Muscle layer of duodenum (tissue), 2 donors: ENCODE data around the gene OPA3.

Source experiments
- H3K27ac ChIP-seq: one replicate; pipeline ENCODE4 v1.7.0; 2013; ENCODE audit warnings: mild to moderate bottlenecking, low read length
- H3K27me3 ChIP-seq: one replicate; pipeline ENCODE4 v1.7.0; 2013; ENCODE audit warnings: low read depth, mild to moderate bottlenecking, control low read depth, low read length
- H3K36me3 ChIP-seq, 2 donors: one replicate each; pipeline ENCODE4 v1.7.0; 2013; ENCODE audit warnings: low read length in 2 of 2, control low read depth in 1 of 2, mild to moderate bottlenecking in 1 of 2; ENCODE audit not compliant: insufficient read depth in 2 of 2, control insufficient read depth in 1 of 2
- H3K4me1 ChIP-seq, 2 donors: one replicate each; pipeline ENCODE4 v1.7.0; 2013; ENCODE audit warnings: low read length in 2 of 2, mild to moderate bottlenecking in 2 of 2, control low read depth in 1 of 2, moderate library complexity in 1 of 2; ENCODE audit not compliant: insufficient read depth in 2 of 2, control insufficient read depth in 1 of 2
- H3K4me3 ChIP-seq, 2 donors: one replicate each; pipeline ENCODE4 v1.7.0; 2013; ENCODE audit warnings: low read length in 2 of 2, low read depth in 1 of 2, mild to moderate bottlenecking in 1 of 2
- H3K9me3 ChIP-seq, 2 donors: one replicate each; pipeline ENCODE4 v1.7.0; 2013; ENCODE audit warnings: low read length in 2 of 2, control low read depth in 1 of 2, mild to moderate bottlenecking in 1 of 2; ENCODE audit not compliant: control insufficient read depth in 1 of 2
- donor health status: healthy.

OPA3 gene

DNA sequence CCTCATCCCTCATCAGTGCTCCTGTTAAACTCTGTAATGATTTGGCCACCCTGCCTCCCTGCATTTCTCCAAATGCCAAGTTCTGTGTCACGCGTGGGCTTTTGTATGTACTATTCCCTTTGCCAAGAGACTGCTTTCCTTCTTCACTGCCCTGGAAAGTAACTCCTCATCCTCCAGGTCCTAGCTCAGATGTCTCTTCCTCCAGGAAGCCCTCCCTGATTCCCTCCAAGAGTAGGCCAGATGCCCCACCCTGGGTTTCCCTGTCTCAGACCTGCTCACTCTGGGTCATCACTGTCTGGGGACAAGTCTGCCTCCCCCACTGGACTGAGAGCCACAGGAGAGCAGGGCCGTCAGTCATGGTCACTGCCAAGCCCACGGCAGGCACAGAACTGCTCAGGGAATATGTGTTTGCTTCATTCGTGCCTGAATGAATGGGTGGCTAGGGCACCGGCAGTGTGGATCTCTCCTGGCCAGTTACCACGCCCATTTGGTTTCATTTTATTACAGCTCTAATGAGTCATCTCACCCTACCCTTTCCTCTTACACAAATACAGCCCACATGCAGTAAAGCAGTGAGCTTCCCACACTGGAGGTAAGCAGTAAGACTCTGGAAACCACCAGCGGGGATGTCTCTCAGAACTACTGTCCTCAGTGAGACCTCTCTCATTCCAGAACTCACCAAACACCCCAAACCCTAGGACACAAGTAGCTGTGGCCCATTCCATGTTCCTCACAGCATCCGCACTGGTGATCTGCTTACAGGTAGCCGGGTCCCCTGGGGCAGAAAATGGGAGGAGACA is 29.5 kb upstream of the OPA3 start:
- Histone ChIP-seq H3K4me3 (no peak overlapping the region), H3K36me3 (peaks cover 8 to 38% of the 10 kb centered on the region in 2 donors), H3K27me3 (no peaks in the 10 kb centered on the region), H3K4me1 (peaks cover 3 to 4% of the 10 kb centered on the region in 2 donors), H3K9me3 (no peaks in the 10 kb centered on the region), H3K27ac (peak overlapping the region; percentile 76)

GRCh38 chr19:45608948-45609347 is 24.3 kb upstream of the OPA3 start:
- Histone ChIP-seq H3K4me1 (peaks cover 0 to 9% of the 10 kb centered on the region in 2 donors), H3K27me3 (no peaks in the 10 kb centered on the region), H3K36me3 (peaks cover 4 to 24% of the 10 kb centered on the region in 2 donors), H3K27ac (no peak overlapping the region), H3K9me3 (no peaks in the 10 kb centered on the region), H3K4me3 (no peak overlapping the region)

DNA sequence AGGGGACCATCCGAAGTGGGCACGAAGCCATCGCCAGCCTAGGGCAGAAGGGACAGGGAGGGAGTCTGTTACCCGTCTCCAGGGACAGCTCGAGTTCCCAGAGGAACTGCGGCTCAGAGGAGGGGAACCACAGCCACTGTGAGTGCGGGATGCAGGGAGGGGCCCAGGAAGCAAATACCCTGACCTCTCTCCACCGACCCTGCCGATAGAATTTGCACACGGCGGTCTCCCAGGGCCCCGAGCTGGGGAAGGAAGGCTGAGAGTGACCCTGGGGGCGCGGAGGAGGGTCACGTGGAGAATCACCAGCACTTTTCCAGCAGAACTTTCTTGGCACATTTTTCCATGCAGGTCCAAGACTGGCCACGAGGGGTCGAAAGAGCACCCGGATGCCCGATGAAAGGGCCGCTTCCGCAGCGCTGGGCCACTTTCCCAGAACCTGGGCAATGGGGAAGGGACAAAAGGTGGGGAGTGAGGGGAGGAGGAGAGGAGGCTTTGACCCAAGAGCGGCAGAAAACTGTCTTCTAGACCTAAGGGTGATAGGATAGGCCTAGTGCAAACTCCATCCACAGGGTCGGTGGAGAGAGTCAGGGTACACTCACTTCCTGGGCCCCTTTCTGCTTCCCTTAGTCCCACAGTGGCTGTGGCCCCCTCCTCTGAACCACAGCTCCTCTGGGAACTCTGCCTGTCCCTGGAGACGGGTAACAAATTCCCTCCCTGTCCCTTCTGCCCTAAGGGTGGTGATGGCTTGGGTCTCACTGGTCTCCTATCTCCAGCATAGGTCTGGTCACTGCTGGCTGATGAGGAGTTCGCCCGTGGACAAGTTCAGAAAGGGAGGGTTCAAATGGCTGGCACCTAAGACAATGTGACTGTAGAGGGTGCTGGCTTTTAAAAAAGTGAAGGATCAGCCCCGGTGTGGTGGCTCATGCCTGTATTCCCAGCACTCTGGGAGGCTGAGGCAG is 22.7 kb upstream of the OPA3 start:
- peak overlapping the region; percentile 44 to 50 for H3K4me3 ChIP-seq
- no peak overlapping the region for H3K27ac ChIP-seq

GRCh38 chr19:45601524-45602374 is 17.1 kb upstream of the OPA3 start, which contains the start of gene GPR4:
GPR4 (minus strand) TSS chr19:45602212; CDS start chr19:45591866, 10,346 bp downstream.
- Histone ChIP-seq H3K4me1 (peaks cover 3 to 25% of the 10 kb centered on the region in 2 donors), H3K9me3 (no peaks in the 10 kb centered on the region), H3K36me3 (no peaks in the 10 kb centered on the region), H3K4me3 (peak within 1 kb of the TSS; percentile 41 to 47), H3K27me3 (peaks cover 57% of the 10 kb centered on the region), H3K27ac (peak within 1 kb of the TSS; percentile 14)

More for the DNA sequence above, 22.7 kb upstream of the OPA3 start:
- Histone ChIP-seq H3K4me1 (peaks cover 0 to 9% of the 10 kb centered on the region in 2 donors), H3K36me3 (peaks cover 0 to 8% of the 10 kb centered on the region in 2 donors), H3K9me3 (no peaks in the 10 kb centered on the region), H3K27me3 (peaks cover 3% of the 10 kb centered on the region)

GRCh38 chr19:45601115-45601514 is 16.5 kb upstream of the OPA3 start:
- H3K4me1 ChIP-seq = peaks cover 3 to 25% of the 10 kb centered on the region in 2 donors
- peak overlapping the region; percentile 14 for H3K27ac ChIP-seq
- H3K4me3 ChIP-seq = peak overlapping the region; percentile 41 to 47
- no peaks in the 10 kb centered on the region for H3K9me3 ChIP-seq
- no peaks in the 10 kb centered on the region for H3K36me3 ChIP-seq
- peaks cover 57% of the 10 kb centered on the region for H3K27me3 ChIP-seq

GRCh38 chr19:45600340-45600885 is 15.8 kb upstream of the OPA3 start:
- peaks cover 3 to 25% of the 10 kb centered on the region in 2 donors for H3K4me1 ChIP-seq
- peaks cover 62% of the 10 kb centered on the region for H3K27me3 ChIP-seq
- no peak overlapping the region for H3K4me3 ChIP-seq
- H3K36me3 ChIP-seq = no peaks in the 10 kb centered on the region
- H3K27ac ChIP-seq = no peak overlapping the region
- H3K9me3 ChIP-seq = no peaks in the 10 kb centered on the region

GRCh38 chr19:45599286-45599685 is 14.7 kb upstream of the OPA3 start:
- Histone ChIP-seq H3K36me3 (no peaks in the 10 kb centered on the region), H3K4me1 (peaks cover 3 to 25% of the 10 kb centered on the region in 2 donors), H3K4me3 (peak overlapping the region in 1 of 2 donors; percentile 26), H3K27me3 (peaks cover 62% of the 10 kb centered on the region), H3K27ac (no peak overlapping the region), H3K9me3 (no peaks in the 10 kb centered on the region)

- Histone ChIP-seq H3K36me3 (no peaks in the 10 kb centered on the region), H3K4me1 (peaks cover 3 to 25% of the 10 kb centered on the region in 2 donors), H3K4me3 (peak overlapping the region; percentile 8 to 44), H3K9me3 (no peaks in the 10 kb centered on the region), H3K27me3 (peaks cover 62% of the 10 kb centered on the region), H3K27ac (no peak overlapping the region)
These were observed 13.8 kb upstream of the OPA3 start for GRCh38 chr19:45598267-45599001.

DNA sequence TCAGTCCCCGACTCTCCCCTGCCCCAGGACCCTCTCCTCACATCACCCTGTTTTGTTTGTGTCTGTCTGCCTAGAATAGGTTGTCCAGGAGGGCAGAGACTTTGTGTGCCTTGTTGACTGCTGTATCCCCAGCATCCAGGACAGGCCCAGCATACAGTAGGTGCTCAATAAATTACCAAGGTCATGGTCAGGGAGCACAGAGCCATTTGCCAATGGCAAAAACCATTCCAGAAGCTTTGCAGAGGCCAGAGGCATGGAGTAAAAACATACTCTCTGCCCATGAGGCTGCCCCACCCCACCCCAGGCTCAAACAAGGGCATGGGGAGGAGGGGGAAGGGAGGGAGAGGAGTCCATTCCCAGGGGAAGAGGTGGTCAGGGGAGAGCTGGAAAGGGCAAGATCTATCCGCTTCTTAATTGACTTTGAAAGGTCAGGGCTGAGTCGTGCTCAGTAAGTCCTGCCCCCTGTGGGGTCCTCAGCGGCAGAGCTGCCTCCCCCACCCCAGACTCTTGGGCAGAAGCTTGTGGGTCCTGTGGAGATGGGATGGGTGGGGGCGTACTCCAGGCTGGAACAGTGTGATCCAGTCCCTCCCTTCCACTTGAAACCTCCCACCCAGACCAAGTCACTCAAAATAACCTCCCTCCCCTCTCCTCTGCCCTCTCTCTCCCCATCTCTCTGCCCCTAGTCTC is 13.0 kb upstream of the OPA3 start:
- H3K36me3 ChIP-seq = no peaks in the 10 kb centered on the region
- H3K9me3 ChIP-seq = no peaks in the 10 kb centered on the region
- H3K27me3 ChIP-seq = peaks cover 61% of the 10 kb centered on the region
- H3K4me3 ChIP-seq = peak overlapping the region in 1 of 2 donors; percentile 44
- peaks cover 3 to 25% of the 10 kb centered on the region in 2 donors for H3K4me1 ChIP-seq
- H3K27ac ChIP-seq = no peak overlapping the region
